ENCODE measurements around the gene CTNNA2. TPM values are rescaled to one million over a fixed set of nuclear protein-coding genes. Genes with fewer than 3 reads are reported as not detected.
A peak's percentile ranks its signal among the peaks of the same experiment; 100 is the strongest.

Gene CTNNA2
- total RNA-seq, 2 donors from 2014 or later: 0.37 to 0.92 TPM

DNA sequence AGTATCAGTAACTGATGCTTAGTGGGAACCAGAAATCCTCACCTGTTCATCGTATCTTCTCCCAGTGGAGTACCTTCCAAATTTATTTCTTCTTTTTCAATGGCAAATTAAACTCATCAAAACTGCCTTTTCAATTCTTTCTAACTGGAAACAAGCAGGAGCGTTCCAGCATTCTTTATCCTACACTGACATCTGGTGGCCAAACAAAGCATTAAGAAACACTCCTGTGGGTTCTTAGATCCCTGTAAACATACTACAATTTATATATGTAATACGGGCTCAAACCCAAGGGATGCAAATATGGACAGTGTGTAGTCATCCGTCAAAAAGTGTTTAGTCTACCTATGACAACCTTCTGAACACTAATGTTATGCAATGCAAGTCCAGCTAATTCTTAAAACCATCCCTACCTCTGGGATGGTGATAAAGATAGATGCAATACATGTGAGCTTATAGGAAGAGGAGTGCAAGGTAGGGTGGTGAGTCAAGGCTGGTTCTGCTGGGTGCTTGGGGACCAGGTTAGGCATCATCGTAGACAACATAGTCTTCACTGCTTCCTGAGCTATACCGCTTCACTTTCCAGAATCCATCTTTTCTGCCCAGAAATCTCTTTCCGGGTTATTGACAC is 375.0 kb downstream of the CTNNA2 start:
- no peak for DNase-seq
- peak; percentile 51 for ATAC-seq

GRCh38 chr2:79892123-79892522 is 379.3 kb downstream of the CTNNA2 start:
- DNase-seq (no peak), ATAC-seq (no peak)
- intact Hi-C loops (cut with DNase I, micrococcal nuclease): no loop called here

More for the DNA sequence above, 375.0 kb downstream of the CTNNA2 start:
- intact Hi-C loops (cut with DNase I, micrococcal nuclease): no loop called here

- no peak for ATAC-seq
- intact Hi-C loops (cut with DNase I, micrococcal nuclease): no loop called here
Measured at GRCh38 chr2:79899196-79899595, 386.3 kb downstream of the CTNNA2 start.

DNA sequence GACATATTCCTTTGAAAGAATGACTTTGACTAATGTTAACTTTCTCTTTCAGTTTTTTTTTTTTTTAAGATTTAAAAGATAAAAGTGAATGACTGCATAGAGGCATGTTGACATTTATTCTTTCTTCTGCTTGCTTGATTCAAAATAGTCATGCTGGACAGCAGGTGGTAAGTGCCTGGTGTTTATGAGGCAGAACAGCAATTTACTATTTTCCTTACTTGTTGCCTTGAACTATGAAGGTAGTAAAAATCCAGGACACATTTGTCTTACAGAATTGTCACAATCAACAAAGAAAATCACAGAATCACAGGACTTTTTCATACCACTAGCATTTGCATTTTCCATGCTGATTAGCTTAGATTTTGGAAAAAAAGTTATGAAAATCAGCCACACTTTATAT is 388.3 kb downstream of the CTNNA2 start:
- DNase-seq: no peak
- no peak for ATAC-seq
- intact Hi-C loops (cut with DNase I, micrococcal nuclease): no loop called here

More at GRCh38 chr2:79899196-79899595, 386.3 kb downstream of the CTNNA2 start:
- no peak for DNase-seq

DNA sequence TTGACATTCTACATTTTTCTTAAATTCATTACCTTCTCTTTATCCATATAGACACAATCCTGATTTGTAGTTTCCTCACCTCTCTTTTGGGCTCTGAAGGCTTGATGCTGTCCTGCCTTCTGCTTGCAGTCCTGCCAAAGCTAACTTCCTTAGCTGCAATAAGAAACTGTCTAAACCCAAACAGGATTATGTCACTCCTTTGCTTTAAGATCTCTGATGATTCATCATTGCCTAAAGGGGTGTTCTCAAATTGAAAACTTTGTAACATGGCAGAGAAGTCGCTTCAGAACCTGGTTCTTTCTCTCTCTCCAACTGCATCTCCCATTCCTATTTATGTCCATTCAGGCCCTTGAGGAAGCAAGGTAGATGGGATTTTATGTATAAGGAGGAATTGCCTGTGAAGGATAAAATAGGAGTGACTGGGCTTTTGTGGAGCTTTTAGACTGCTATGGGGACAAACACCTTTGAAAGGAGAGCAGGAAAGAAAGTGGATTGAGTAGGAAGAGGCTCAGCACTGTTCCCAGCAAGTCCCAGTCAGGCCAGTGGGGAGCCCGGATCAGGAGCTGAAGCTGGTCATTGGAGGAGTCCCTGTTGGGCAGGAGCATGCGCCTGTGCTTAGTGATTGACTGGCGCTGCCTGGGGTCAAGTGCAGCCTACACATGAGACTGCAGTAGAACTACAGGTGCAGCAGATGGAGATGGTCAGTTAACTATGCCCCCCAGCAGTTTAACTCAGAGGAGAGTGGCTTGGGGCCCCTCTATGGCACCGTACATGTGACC is 390.6 kb downstream of the CTNNA2 start:
- DNase-seq: no peak
- intact Hi-C loops (cut with DNase I, micrococcal nuclease): no loop called here
- ATAC-seq: no peak

- DNase-seq: no peak
- intact Hi-C loops (cut with DNase I, micrococcal nuclease): no loop called here
- no peak for ATAC-seq
Measured at GRCh38 chr2:79906139-79906890, 393.5 kb downstream of the CTNNA2 start.

- intact Hi-C loops (cut with DNase I, micrococcal nuclease): no loop called here
- ATAC-seq (no peak), DNase-seq (no peak)
Measured at GRCh38 chr2:79909521-79909920, 396.7 kb downstream of the CTNNA2 start.

DNA sequence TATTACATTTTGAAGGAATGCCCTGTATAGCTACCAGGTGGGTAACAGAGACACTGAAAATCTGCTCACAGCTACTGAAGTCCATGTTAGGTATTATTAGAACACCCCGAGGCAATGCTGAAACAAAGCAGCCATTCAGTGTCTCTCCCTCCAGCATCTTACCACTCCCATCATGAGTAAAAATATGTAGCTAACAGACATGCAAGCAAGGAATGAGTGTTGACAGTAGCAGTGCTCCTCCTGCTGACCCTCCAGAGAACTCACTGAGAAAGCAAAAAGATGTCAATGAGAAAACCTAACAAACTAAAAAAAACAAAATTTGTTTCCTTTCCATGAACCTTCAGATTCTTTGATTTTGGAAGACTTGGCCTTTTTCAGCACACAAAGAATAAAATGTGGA is 397.8 kb downstream of the CTNNA2 start:
- intact Hi-C loops (cut with DNase I, micrococcal nuclease): no loop called here
- no peak for ATAC-seq

GRCh38 chr2:79915455-79915854 is 402.6 kb downstream of the CTNNA2 start:
- intact Hi-C loops (cut with DNase I, micrococcal nuclease): no loop called here
- ATAC-seq (no peak), DNase-seq (no peak)

More for the DNA sequence above, 397.8 kb downstream of the CTNNA2 start:
- no peak for DNase-seq

- DNase-seq (no peak), ATAC-seq (no peak)
- intact Hi-C loops (cut with DNase I, micrococcal nuclease): no loop called here
Measured at GRCh38 chr2:79916285-79916684, 403.4 kb downstream of the CTNNA2 start.

GRCh38 chr2:79920512-79921076 is 407.7 kb downstream of the CTNNA2 start:
- DNase-seq: no peak
- intact Hi-C loops (cut with DNase I, micrococcal nuclease): no loop called here
- ATAC-seq: no peak

DNA sequence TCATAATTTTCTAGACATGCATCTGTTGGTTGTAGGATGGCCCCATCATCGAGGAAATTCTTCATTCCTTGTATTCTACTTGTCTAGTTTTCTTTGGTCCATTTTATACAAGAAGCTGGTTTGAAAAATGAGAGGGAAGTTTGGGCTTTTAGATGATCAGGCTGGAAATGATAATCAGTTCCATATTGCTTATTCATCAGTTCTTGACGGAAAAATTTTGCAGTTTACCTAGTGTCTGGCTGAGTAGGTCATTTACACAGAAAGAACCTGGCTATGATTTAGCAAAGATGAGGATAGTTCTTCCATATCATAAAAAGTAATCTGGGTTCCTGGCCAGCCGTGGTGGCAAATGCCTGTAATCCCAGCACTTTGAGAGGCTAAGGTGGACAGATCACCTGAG is 416.8 kb downstream of the CTNNA2 start:
- DNase-seq (no peak), ATAC-seq (no peak)
- intact Hi-C loops (cut with DNase I, micrococcal nuclease): no loop called here

DNA sequence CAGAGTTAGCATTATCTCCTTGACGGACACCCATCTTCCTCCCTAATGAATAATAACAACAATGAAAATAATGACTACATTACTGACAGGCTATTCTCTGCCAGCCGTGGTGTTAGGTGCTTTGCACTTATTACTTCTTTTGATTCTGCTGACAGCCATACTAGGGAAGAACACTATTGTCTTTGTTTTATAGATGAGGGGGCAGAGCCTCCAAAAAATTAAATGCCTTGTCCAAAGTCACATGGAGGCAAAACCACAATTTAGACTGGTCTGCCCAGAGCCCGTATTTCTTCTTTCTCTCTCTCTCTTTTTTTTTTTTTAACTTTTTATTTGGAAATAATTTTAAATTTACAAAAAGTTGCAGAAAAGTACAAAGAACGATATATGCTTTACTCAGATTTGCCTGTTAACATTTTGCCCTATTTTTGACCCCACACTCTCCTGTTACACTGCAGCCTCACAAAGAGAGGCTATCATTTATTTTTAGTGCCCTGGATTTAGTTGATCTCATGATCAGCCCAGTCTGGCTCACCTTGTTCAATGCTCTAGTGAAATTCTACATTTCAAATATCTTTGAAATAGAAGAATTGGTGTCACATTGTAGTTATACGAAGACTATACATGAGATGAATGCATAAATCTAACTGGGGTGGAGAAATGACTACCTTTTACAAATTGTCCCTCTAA is 422.3 kb downstream of the CTNNA2 start:
- intact Hi-C loops (cut with DNase I, micrococcal nuclease): no loop called here
- no peak for DNase-seq
- ATAC-seq: no peak

GRCh38 chr2:79935771-79936657 is 423.2 kb downstream of the CTNNA2 start:
- DNase-seq (peak in 1 of 2 donors; percentile 32), ATAC-seq (peak; percentile 95)
- intact Hi-C loops (cut with DNase I, micrococcal nuclease): no loop called here

GRCh38 chr2:79936715-79937114 is 423.9 kb downstream of the CTNNA2 start:
- ATAC-seq (no peak), DNase-seq (no peak)
- intact Hi-C loops (cut with DNase I, micrococcal nuclease): no loop called here

DNA sequence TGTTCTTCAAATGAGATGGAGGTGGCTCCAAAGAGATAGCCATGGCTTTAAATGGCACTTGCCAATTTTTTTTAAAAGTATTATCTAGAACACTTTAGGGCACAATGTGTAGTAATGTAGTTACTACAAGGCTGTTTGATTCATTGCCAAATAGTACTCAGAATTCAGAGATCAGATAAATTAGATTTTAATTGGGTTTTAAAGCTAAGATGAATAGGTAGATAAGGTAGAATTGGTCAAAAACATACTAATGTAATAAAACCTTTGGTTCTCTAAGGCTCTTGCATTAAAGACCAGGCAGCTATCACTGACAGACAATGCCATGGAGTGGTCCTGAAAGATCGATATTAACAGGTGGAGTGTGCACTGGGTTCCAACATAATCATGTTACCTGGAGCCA is 425.8 kb downstream of the CTNNA2 start:
- DNase-seq: no peak
- ATAC-seq: no peak
- intact Hi-C loops (cut with DNase I, micrococcal nuclease): no loop called here

DNA sequence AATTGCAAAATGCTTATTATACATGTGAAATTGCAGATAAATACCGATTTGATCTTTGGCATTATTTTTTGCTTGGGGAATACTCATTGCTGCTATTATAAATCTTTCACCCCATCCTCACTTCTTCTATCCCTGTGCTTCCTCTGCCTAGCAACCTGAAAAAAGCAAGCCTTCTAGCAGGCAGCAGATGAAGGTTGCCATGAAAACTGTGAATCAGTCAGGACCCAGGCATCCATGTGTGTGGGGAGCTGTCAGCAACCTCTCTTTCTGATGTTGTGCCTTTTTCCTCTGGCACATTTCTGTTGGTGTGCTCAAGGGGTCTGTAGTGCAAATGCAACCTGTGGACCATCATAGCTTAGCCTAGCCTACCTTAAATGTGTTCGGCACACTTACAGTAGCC is 427.5 kb downstream of the CTNNA2 start:
- DNase-seq (no peak), ATAC-seq (no peak)
- intact Hi-C loops (cut with DNase I, micrococcal nuclease): no loop called here

- DNase-seq (no peak), ATAC-seq (no peak)
- intact Hi-C loops (cut with DNase I, micrococcal nuclease): no loop called here
Measured at GRCh38 chr2:79941179-79941578, 428.3 kb downstream of the CTNNA2 start.

Data from left colon (tissue), 2 donors.